ENCODE data around the gene HES5. TPM values are rescaled to one million over a fixed set of nuclear protein-coding genes. Genes with fewer than 3 reads are reported as not detected.
"Not testable (repeated sequence)": the region's sequence is repeated elsewhere in the genome, so short reads cannot be mapped to it uniquely, and the experiment has no call there.

Gene HES5
- total RNA-seq, 1 experiment from 2014 or later, result not detected

DNA sequence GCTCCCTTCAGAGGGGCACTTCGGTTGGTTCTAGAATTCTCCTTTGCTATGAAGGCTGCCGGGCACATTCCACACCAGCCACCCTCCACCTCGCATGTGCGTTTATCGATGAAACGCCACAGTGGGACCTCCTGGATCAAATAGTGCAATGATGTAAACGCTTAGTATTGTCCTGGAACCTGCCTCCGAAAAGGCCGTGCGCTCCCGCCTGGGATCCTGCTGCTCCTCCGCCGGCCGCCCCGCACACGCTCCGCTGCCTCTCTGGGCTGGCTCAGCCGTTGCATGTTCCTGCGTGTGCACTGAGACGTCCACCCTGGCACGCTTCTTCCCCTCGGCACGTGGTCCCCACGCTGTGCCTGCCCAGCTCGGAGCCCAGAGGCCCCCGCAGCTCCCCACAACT, 22.1 kb upstream of the HES5 start:
- in situ Hi-C loops (cut with HindIII; ENCODE audit: low pct_unique_long_range_greater_than_20kb, low sequenced_read_pairs), result no loop called here
- no peak for DNase-seq (ENCODE audit: low read depth, low spot score)

DNA sequence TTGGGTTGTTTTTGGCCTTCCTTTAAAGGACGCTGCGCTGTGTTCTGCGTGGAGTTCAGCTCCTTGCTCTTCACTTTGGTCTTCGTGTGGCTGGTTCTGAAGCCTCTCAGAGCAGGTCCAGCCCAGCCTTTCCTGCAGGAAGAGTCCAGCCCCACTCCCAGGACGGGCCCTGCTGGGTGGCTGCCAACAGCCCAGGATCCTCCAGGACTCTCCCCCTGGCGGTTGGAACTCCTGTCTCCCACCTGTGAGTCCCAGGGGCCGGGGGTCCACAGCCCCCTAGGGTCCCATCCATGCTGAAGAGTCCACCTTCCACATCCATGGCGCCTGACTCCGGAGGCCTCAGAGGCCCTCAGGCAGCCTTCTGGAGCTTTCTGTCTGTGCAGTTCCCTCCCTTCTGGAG, 21.5 kb upstream of the HES5 start:
- in situ Hi-C loops (cut with HindIII; ENCODE audit: low pct_unique_long_range_greater_than_20kb, low sequenced_read_pairs); DNase-seq (ENCODE audit: low read depth, low spot score): not testable (repeated sequence)

DNA sequence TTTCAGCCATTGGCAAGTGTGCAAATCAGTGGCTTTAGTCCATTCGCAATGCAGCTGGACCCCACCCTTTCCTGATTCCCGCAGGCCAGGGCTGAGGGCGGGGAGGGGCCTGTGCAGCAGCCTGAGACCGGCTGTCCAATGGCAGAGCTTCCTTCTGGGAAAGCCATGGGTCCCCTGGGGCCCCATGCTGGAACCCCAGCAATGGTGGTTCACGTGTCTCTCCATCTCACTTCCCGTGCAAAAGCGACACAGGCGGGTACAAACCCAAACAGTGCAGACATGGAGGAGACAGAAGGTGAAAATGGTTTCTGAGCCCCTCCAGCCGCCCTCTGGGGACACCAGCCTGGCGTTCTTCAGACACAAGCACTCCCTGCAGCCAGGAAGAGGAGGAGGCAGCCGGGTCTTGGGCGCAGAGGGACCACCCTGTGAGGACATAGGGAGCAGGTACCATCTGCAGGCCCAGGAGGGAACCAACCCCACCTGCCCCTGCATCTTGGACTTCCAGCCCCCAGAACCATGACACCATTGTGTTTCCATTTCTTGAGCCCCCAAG, 20.3 kb upstream of the HES5 start:
- in situ Hi-C loops (cut with HindIII; ENCODE audit: low pct_unique_long_range_greater_than_20kb, low sequenced_read_pairs); DNase-seq (ENCODE audit: low read depth, low spot score): not testable (repeated sequence)

DNA sequence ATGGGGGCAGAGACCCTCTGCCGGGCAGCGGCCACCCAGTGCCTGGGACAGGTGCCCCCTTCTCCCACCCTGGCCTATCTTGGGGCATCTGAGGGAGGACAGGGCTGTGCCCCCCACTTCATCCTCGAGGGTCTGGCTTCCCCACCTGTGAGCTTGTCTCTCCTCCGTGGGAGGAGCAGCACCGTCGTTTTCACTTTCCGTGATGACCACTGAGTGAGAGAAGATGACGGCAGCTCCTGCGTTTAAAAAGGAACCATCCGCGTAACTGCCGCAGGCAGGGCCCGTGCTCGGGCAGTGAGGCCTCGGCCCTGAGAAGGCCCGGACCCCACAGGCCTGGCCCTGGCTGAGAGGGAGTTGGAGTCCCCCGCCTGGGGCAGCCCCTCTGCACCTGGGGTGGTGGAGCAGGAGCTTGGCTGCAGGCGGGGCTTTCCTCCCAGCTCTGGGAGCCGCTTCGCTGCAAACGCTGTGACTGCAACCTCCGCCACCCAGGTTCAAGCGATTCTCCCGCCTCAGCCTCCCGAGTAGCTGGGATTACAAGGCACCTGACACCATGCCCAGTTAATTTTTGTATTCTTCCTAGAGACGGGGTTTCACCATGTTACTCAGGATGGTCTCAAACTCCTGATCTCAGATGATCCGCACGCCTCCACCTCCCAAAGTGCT, 19.4 kb upstream of the HES5 start:
- DNase-seq (ENCODE audit: low read depth, low spot score); in situ Hi-C loops (cut with HindIII; ENCODE audit: low pct_unique_long_range_greater_than_20kb, low sequenced_read_pairs): not testable (repeated sequence)

DNA sequence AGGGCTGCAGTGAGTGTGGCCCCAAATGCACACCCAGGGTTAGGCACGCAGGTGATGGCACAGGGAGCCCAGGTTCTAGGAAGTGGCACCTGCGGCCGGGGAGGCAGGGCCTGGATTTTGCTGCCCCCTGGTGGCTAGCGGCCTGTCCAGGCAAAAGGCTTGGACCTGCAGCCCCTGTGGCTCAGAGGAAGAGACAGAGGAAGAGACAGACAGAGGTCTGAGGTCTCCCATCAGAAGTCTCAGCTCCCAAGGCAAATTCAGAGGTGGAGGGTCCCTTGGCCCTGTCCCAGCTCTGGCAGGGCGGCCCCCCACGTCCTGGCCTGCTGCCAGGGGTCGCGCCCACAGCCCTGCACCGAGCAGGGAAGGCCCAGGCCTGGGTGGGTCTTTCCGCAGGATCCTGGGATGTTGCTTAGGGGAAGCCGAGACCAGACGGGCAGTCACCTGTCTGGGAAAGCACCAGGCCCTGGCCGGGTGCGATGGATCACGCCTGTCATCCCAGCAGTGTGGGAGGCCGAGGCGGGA, 18.1 kb upstream of the HES5 start:
- peak; percentile 73 for DNase-seq (ENCODE audit: low read depth, low spot score)
- in situ Hi-C loops (cut with HindIII; ENCODE audit: low pct_unique_long_range_greater_than_20kb, low sequenced_read_pairs), result no loop called here

DNA sequence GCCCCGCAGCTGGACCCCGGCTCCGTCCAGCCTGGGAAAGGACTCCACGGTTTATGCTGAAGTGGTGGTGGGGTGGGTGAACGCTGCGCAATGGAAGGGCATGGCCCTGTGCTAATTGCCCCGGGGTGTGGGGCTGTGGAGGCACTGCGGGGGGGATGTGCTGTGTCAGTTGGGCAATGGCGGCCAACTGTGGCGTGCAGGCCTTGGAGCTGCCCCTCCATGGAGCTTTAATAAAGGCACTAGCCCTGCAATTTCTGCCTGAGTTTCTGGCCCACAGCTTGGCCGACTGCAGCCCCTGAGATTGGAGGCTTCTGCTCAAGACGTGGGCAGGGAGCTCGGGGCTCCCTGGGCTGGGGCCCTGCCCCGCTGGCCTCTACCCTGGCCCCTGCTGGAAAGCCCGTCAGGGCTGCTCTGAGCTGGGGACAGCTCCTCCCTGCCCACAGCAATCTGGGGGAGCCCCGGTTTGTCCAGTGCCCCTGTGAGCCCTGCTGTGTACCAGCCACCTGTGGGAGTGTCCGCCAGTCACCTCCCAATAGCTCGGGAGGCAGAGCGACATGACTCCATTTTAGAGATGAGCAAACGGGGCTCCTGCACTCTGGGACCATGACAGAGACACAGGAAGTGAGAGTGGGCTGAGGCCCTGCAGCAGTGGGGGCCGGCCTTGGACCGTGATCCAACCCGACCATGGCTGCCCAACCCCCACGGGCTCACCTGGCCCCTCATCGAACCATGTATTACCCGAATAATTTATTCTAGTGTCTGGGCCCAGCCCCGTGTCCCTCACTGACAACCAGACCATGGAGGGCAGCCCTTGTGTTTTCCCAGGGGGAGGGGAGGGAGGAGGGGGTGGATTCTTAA, 17.4 kb upstream of the HES5 start:
- DNase-seq (ENCODE audit: low read depth, low spot score), result no peak
- in situ Hi-C loops (cut with HindIII; ENCODE audit: low pct_unique_long_range_greater_than_20kb, low sequenced_read_pairs), result no loop called here

DNA sequence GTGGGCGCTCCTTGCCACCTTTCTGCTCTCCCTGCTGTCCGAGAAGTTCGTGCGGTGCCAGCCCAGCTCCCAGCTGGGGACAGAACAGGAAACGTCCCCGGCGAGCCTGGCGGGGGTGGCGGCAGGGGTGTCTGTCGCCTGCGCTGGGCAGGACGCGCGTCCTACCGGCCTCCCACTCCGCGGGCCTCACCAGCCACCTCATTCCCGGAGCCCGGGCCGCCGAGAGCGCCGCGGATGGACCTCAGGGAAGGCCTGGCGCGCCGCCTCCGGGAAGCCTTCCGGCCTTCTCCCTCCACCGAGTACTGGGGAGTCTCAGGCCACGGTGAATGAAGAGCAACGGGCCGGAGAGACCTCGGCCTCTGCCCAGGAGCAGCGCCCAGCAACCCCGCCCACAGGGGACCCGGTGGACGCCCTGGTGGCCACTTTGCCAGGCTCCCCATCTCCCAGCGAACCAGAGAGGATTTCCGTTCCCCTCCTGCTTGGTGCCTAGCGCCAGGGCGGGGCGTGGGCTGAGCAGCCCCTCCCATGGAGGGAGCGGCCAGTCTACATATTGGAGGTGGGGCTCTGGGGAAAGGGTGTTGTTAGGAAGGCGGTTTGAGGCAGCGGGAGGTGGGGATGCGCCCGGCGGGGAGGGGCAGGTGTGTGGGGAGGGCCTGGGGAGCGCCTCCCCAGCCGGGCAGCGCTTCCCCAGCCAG, 16.6 kb upstream of the HES5 start:
- DNase-seq (ENCODE audit: low read depth, low spot score), result peak; percentile 92
- in situ Hi-C loops (cut with HindIII; ENCODE audit: low pct_unique_long_range_greater_than_20kb, low sequenced_read_pairs), result no loop called here

DNA sequence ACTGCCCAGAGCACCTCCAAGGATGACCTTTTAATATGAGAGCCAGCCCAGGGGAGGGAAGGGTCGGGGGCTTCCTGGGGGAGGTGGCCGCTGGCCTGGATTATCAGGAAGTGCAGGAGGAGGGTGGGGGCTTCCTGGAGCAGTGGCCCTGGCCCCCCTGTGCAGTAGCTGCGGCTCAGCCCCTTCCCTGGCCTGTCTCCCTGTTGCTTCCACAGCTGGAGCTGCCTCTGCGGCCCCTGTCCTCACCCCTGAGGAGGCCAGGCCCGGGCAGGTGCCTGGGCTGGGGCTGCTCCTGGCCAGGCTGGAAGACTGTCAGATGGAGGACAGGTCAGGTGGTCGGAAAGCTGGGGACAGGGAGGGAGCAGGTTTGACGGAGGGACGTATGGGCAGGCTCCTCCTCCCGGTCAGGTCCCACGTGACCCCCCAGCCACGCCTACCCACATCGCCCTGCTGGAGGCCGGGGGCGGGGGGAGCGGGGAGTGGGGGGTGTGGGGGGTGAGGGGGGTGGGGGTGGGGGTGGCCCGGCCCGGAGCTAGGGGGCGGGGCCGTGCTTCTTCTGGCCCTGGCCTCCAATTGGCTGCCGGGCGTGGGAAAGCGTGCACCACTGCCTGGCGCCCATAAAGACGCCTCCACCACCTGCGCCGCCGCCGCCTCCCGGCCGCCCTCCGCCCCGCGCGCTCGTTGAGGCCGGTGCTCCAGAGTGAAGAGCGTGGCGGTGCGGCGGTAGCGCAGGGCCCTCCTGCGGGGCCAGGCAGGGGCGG, 15.9 kb upstream of the HES5 start:
- in situ Hi-C loops (cut with HindIII; ENCODE audit: low pct_unique_long_range_greater_than_20kb, low sequenced_read_pairs), result no loop called here
- peak; percentile 90 for DNase-seq (ENCODE audit: low read depth, low spot score)

DNA sequence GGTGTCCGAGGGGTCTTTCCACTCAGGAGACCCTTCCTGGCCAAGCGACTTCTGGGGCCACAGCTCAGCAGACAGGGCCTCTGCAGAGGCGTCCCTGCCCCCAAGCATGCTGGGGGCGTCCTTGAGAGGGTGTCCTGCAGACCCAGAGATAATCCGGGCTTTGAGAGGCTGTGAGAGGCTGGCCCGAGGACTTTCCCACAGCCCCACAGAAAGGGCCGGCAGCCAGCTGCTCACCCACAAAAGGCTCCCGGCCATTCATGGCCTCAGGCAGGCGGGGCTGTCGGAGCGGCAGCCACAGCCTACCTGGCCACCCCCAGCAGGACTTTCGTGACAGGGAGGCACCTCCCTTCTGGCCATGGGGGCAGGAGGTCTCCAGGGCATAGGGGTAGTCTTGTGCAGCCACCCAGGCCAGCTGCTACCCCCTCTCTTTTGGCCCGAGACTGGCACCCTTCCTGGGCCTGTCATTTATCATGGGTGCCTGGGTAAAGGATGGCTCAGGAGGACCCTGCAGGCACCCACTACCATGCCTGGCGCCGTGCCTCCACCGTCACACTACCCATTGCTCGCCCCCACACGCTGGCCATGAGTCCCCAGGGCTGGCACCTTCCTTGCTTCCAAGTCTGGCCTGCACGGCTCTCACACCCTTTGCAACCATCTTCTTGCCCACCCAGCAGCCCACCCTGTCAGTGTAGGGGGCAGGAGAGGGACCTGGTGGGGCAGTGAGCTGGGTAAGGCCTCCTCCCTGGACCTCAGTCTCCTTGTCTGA, 15.0 kb upstream of the HES5 start:
- DNase-seq (ENCODE audit: low read depth, low spot score), result no peak
- in situ Hi-C loops (cut with HindIII; ENCODE audit: low pct_unique_long_range_greater_than_20kb, low sequenced_read_pairs), result no loop called here

DNA sequence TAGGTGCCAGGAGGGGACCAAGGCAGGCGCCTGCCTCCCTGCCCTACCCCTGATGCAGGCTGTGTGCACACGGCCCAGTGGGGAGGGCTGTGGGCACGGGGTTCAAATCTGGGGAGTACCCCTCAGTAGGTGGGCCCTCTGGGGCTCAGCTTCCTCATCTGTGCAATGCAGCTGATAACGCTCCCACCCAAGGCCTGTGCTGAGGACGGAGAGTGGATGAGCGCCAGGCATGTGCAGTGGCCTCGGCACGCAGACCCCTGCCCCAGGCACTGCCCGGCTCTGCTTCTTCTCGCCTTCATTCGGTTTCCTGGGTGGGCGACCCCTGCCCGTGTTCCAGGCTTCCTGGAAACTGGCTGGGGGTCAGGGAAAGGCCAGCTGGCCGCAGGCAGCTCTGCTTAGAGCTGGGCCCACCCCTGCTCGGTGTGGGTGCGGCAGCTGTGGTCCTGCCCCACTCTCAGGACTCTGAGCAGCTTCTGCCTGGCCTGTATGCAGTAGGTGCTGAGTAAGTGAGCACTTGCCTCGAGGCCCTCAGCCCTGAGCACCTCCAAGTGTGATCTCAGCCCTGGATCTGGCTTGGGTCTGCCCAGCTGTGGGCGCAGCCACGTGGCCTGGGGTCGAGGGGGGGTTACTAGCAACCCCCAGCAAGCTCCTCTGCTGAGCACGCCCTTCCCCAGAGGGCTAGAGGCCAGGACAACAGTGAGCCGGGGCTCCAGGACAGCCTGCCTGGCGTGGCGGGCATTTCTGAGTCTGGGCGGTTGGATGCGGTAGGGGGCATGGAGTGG, 14.2 kb upstream of the HES5 start:
- DNase-seq (ENCODE audit: low read depth, low spot score), result no peak
- in situ Hi-C loops (cut with HindIII; ENCODE audit: low pct_unique_long_range_greater_than_20kb, low sequenced_read_pairs), result no loop called here

DNA sequence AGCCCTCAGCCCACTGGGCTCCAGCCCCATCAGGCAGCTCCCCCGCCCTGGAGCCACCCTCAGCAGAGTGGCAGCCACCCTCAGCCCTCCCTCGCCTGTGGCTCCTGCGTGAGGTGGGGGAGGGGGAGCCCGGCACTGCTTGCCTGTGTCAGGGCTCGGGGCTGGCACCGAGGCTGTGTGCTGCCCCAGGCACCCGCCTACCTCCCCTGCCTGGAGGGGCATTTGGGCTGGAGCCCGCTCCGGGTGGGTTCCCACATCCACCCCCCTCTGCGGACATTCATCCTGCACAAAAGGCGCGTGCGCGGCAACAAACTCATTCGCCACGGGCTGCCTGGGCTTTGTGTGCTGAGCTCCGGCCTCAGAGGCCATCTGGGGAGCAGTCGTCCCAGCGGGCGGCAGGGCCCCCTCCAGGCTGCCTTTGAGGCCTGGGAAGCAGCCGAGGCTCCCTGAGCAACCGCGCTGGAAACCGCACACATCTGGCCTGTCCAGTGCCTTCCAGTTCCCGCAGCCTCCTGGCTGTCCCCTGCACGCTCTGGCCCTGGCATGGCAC, 13.6 kb upstream of the HES5 start:
- in situ Hi-C loops (cut with HindIII; ENCODE audit: low pct_unique_long_range_greater_than_20kb, low sequenced_read_pairs), result no loop called here
- no peak for DNase-seq (ENCODE audit: low read depth, low spot score)

DNA sequence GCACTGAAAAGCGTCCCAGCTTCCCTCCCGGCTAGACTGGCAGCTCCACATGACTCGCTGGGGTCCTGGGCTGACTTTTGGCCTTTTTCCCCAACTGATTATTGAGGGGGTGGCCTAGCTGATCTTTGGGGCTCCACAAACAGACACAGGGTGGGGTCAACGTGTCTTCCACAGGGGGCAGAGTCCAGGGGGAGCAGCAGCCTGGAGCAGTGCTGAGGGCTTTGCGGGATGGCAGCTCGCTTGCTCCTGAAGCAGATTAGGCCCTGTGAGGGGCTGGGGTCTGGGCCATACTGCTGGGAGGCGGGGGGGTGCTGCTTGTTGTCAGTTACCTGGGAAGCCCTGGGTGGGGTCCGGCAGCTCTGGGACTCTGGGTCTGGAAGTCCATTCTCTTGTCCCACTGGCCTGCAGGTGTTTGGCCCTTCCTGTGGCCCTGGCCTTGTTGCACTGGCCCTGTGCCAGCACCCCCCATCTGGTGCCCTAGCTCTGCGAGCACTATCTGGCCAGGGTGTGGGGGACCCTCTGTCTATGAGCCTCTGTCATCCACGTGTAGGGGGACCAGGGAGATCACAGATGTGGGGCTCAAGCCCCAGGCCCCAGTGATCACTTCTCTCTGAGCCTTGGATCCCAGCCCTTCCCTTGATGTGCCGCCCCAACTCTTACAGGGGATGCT, 12.3 kb upstream of the HES5 start:
- in situ Hi-C loops (cut with HindIII; ENCODE audit: low pct_unique_long_range_greater_than_20kb, low sequenced_read_pairs), result no loop called here
- DNase-seq (ENCODE audit: low read depth, low spot score), result no peak

DNA sequence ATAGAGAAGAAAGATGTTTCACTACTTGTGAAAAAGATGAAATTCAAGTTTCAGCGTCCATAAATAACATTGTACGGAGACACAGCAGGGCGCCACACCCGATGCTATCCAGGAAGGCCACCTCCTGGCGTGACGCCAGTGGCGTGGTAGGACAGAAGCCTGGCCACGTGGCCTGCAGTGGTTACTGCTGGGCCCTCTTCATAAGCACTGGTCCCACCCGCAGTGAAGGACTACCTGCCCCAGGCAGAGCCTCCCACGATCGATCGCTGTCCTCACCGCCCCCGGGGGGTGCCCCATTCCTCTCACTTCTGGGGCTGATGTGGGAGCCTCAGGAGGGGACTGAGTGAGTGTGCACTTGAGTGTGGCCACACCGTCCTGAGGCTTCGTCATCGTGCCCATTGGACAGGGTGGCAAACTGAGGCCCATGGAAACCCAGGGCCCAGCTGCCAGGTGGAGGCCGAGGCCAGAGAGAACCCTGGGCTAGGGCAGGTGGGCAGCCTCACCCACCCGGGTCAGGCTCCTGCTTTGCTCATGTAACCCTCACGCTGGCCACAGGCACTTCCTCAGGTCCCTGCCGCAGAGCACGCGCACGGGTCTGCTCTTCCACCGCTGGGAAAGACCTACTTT, 11.7 kb upstream of the HES5 start:
- in situ Hi-C loops (cut with HindIII; ENCODE audit: low pct_unique_long_range_greater_than_20kb, low sequenced_read_pairs), result no loop called here
- no peak for DNase-seq (ENCODE audit: low read depth, low spot score)

DNA sequence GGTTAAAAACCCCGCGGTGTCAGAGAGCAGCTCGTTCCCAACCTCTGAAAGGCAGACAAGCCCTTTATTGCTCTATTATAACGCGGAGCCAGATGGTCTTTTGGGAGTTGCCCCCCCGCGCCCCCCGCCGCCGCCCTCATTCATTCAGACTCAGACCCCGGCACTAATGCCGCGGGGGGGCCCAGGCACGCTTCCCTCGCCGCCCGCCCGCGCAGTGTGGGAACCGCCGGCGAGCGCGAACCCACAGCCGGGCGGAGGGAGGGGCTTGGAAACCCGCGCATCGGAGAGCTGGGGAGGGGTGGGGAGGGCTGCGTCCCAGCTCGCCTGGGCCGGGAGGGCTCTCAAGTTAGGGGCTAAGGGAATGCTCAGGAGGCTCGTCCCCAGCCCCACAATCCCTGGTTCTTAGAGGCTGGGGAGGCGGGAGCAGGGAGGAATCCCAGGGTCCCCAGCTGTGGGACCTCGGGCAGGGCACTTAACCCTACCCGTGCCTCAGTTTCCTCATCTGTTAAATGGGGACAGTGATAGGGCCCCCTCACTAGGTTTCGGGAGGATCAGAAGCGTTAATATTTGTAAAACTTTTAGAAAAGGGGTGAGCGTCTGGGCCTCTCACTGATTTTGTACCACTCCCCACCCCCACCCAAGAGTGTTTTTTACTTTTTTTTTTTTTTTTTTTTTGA, 10.9 kb upstream of the HES5 start:
- in situ Hi-C loops (cut with HindIII; ENCODE audit: low pct_unique_long_range_greater_than_20kb, low sequenced_read_pairs), result no loop called here
- no peak for DNase-seq (ENCODE audit: low read depth, low spot score)
